GM12875 (cell line): Measurements from ENCODE around the gene RLBP1.

ENCODE experiments used
- H3K4me3 ChIP-seq: one replicate; pipeline ENCODE4 v1.5.1; 2011; ENCODE audit warnings: low read depth, low read length, control low read depth
- TF ChIP-seq, protein P1 (sequence below): IDR thresholded peaks from 2 replicates; pipeline ENCODE4 v1.5.1; 2011; ENCODE audit warnings: low read depth, mild to moderate bottlenecking, control low read depth, inconsistent platforms, low read length, moderate library complexity, borderline replicate concordance; ENCODE audit not compliant: insufficient read depth

RLBP1 gene

DNA sequence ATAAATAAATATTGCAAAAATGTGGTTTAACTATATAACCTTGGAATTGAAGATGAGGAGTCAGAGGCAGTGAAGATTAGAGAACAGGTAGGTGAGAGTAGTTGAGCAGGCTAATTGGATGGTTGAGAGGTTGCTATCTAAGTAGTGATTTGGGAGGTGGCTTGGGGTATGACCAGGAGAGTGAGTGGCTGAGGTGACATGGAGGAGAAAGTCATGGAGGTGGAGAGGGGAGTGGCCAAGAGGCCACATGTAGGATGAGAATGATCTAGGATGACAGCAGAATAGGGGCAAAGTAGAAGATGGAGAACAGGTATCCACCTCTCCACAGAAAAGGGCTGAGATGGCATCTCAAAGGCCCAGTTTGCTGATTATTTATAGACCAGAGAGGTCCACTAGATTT is 10.5 kb upstream of the RLBP1 start:
- H3K4me3 ChIP-seq = no peak overlapping the region
- TF ChIP-seq, protein P1, sequence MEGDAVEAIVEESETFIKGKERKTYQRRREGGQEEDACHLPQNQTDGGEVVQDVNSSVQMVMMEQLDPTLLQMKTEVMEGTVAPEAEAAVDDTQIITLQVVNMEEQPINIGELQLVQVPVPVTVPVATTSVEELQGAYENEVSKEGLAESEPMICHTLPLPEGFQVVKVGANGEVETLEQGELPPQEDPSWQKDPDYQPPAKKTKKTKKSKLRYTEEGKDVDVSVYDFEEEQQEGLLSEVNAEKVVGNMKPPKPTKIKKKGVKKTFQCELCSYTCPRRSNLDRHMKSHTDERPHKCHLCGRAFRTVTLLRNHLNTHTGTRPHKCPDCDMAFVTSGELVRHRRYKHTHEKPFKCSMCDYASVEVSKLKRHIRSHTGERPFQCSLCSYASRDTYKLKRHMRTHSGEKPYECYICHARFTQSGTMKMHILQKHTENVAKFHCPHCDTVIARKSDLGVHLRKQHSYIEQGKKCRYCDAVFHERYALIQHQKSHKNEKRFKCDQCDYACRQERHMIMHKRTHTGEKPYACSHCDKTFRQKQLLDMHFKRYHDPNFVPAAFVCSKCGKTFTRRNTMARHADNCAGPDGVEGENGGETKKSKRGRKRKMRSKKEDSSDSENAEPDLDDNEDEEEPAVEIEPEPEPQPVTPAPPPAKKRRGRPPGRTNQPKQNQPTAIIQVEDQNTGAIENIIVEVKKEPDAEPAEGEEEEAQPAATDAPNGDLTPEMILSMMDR = no peak

DNA sequence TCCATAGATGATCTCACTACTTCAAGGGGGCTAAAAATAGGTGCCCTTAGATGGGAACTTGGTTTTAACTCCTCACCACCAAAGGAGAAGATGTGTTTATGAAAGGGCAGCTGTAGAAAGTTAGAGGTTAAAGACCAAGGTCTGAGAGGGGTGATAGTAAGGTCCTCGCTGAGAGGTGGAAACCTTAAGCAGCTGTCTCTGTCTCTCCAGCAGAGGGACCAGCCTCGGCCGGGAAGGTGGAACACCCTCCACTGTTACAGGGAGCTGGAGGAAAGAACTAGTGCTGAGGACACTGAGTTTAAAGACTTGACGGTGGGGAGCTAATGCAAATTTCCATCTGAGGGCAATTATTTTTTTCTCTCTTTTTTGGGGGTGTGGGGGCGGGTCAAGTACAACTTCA is 8.9 kb upstream of the RLBP1 start:
- TF ChIP-seq, protein P1 = no peak
- no peak overlapping the region for H3K4me3 ChIP-seq

DNA sequence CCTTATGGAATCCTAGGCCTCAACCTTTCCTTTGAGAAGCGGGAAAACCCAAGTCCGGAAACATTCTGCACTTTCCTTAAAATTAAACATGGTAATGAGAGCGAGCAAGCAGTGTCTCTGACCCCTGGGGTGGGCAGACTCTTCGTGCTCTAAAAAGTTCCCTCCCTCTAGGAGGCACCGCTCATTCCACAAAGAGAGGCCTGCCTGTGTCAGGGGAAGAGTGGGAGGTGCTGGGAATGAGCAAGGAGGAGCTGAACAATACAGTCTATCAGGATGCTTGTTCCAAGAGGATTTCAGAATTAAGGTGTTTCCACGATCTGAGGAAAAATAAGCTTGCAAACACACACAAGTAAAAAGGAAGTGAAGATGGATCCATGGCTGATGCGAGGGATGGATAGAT is 6.0 kb upstream of the RLBP1 start:
- no peak overlapping the region for H3K4me3 ChIP-seq
- TF ChIP-seq, protein P1 = no peak

DNA sequence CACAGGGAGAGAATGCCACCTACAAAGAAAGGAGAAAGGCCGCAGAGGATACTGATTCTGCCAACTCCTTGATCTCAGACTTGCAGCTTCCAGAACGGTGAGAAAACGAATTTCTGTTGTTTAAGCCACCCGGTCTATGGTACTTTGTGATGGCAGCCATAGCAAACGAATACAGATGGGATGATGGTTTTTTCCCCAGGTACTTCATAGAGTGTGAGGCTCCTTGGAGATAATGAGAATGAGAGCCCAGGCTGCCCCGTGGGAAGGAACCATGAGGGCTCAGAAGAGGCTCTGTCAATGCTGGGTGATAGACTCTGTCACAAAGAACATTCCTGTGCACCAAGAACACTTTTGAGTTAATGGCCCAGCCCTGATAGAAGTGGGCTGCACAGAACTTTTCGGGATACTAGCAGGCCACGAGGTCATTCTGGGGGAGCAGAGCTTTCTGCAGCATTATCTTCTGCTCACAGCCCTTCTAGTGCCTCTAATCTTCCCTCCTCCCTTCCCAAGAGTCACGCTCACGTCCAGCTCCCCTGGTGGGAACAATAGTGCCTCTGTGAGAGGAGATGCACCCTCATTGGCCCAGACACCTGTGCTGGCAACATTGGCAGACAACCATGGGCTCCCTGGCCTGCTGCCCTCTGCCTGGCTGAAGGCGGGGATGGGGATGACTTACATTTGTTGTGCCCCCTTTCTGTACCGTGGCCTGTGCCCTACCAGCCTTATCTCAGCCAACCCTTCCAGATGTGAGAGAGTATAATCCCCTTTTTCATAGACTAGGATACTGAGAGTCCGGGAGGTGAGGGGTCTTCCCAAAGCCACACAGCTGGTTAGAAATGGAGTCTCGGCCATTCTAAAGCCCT is 5.2 kb upstream of the RLBP1 start:
- TF ChIP-seq, protein P1 = no peak

DNA sequence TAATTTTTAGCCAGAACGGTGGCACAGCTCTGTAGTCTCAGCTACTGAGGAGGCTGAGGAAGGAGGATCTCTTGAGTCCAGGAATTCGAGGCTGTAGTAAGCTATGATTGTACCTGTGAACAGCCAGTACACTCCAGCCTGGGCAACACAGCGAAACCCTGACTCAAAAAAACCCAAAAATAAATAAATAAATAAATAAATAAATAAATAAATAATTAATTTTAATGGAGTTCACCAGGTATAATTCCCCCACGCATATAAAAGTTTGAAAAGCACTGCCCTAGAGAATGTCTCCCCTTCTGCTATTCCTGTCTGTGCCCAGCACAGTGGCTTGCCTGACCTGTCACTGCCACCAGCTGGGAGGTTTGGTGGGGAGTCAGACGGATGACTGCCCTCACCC is 4.2 kb upstream of the RLBP1 start:
- TF ChIP-seq, protein P1 = no peak
- no peak overlapping the region for H3K4me3 ChIP-seq

More for the DNA sequence above, 5.2 kb upstream of the RLBP1 start:
- no peak overlapping the region for H3K4me3 ChIP-seq

DNA sequence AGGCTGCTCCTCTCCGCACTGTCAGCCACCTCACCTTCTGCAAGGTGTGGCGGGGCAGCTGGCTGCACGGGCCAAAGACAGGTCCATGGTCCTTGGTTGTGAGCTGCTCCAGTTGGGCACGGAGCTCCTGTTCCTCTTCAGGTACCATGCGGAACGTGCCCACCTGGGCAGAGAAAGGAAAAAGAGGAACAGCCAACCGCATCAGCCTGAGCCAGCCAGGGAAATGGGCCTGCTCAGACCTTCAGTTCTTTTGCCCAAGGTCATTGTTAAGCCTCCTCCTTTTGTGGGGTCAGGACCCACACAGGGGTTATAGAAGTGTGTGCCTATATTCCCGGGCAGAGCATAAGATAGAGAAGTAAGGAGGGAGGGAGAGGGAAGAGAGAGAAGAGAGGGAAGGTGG is 2.8 kb downstream of the RLBP1 start:
- H3K4me3 ChIP-seq = no peak overlapping the region
- TF ChIP-seq, protein P1 = no peak

DNA sequence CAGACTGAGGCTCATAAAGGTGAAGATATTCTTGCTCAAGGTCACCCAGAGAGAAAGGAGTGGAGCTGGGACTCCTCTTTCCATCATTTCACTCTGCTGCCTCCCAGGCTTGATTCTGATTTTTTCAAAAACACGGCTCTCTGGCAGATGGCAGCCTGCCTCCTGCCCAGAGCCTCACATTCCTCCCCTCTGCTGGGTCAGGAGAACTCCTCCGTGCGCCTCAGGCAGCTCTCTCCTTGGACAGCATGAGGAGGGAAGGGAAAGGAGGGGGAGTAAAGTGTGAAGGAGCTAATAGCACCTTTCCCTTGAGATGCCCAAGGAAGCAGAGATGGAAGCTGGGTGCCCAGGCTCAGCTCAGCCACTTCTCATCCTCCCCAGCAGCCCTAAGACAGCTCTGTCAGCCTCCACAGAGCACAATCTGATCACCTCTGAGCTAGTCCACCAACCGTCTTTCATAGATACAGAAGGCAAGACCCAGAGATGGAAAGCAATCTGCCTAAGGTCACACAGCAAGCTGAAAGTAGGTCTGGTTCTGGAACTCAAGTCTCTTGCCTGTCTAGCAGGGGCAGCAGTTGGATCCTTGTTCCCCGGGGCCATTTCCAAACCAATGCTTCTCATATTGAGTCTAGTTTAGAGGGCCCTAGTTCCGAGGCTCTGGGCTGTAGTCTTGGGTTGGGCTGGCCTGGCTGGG is 3.5 kb downstream of the RLBP1 start:
- TF ChIP-seq, protein P1 = no peak
- H3K4me3 ChIP-seq = no peak overlapping the region
